GM19372 (cell line): ENCODE results near the gene LGALS4.
"Not testable (repeated sequence)": the region's sequence is repeated elsewhere in the genome, so short reads cannot be mapped to it uniquely, and the experiment has no call there.

Experiments used
- ATAC-seq: cut with Tn5 transposase; IDR thresholded peaks from one replicate; pipeline ENCODE4 v1.9.1; 2021; ENCODE audit warnings: mild to moderate bottlenecking, low read depth, moderate library complexity; ENCODE audit not compliant: unreplicated experiment

LGALS4 gene

GRCh38 chr19:38826856-38827551, 14.3 kb upstream of the LGALS4 start:
- ATAC-seq, result no peak

- ATAC-seq, result not testable (repeated sequence)
These were observed 13.2 kb upstream of the LGALS4 start for GRCh38 chr19:38825936-38826335.

- not testable (repeated sequence) for ATAC-seq
These were observed 8.6 kb upstream of the LGALS4 start for GRCh38 chr19:38821230-38821825.

- no peak for ATAC-seq
These were observed 6.6 kb upstream of the LGALS4 start for GRCh38 chr19:38819231-38819920.

- ATAC-seq, result no peak
These were observed 4.3 kb upstream of the LGALS4 start for GRCh38 chr19:38817081-38817480.

GRCh38 chr19:38816131-38816750, 3.5 kb upstream of the LGALS4 start:
- no peak for ATAC-seq

- ATAC-seq, result no peak
These were observed 2.6 kb upstream of the LGALS4 start for GRCh38 chr19:38815059-38816001.

- not testable (repeated sequence) for ATAC-seq
These were observed 1.2 kb upstream of the LGALS4 start for GRCh38 chr19:38813932-38814331.

GRCh38 chr19:38813323-38813722, 578 bp upstream of the LGALS4 start:
- no peak for ATAC-seq

- no peak for ATAC-seq
These were observed 520 bp downstream of the LGALS4 start for GRCh38 chr19:38812009-38812840.

GRCh38 chr19:38809592-38810252, 3.0 kb downstream of the LGALS4 start:
- ATAC-seq, result no peak

GRCh38 chr19:38808741-38809140, 4.0 kb downstream of the LGALS4 start:
- ATAC-seq, result no peak

- not testable (repeated sequence) for ATAC-seq
These were observed 5.2 kb downstream of the LGALS4 start for GRCh38 chr19:38807374-38808098.

- no peak for ATAC-seq
These were observed 6.4 kb downstream of the LGALS4 start for GRCh38 chr19:38806371-38806770.

GRCh38 chr19:38805180-38805579, 7.6 kb downstream of the LGALS4 start:
- ATAC-seq, result no peak

- no peak for ATAC-seq
These were observed 9.2 kb downstream of the LGALS4 start for GRCh38 chr19:38803543-38803942.

GRCh38 chr19:38801359-38802095, 11.2 kb downstream of the LGALS4 start:
- no peak for ATAC-seq
